ENCODE data around the gene TCEAL8. TPM values are rescaled to one million over a fixed set of nuclear protein-coding genes. Genes with fewer than 3 reads are reported as not detected.

The TCEAL8 gene
- total RNA-seq, 1 experiment from 2014 or later, result 21.5 TPM

GRCh38 chrX:103249805-103250204, 5.2 kb downstream of the TCEAL8 start:
- Histone ChIP-seq H3K4me1 (peaks cover 3% of the 10 kb centered on the region; the same call in 1 of the 2 replicates), H3K36me3 (ENCODE audit: control insufficient read depth, insufficient read depth, low read length) (no peaks in the 10 kb centered on the region), H3K4me3 (ENCODE audit: low read depth, low read length) (no peak overlapping the region), H3K27me3 (replicated peaks; ENCODE audit: control insufficient read depth, insufficient read depth, low read length) (no peaks in the 10 kb centered on the region), H3K9me3 (no peaks in the 10 kb centered on the region)
- Mint-ChIP-seq H3K36me3 (ENCODE audit: insufficient read depth, unreplicated experiment) (peaks cover 11% of the 10 kb centered on the region), H3K27ac (ENCODE audit: unreplicated experiment) (no peak overlapping the region), H3K9me3 (ENCODE audit: unreplicated experiment) (no peaks in the 10 kb centered on the region), H3K27me3 (ENCODE audit: insufficient read depth, unreplicated experiment) (no peaks in the 10 kb centered on the region), H3K4me3 (ENCODE audit: unreplicated experiment) (no peak overlapping the region), H3K4me1 (ENCODE audit: low read depth, unreplicated experiment) (peaks cover 12% of the 10 kb centered on the region)
- TF ChIP-seq CTCF (IDR thresholded peaks at IDR 0.05; ENCODE audit: insufficient read depth in 1 of 2, low read depth in 1 of 2, low read length in 1 of 2, severe bottlenecking in 1 of 2, unreplicated experiment in 1 of 2), result no peak
- intact Hi-C loops (cut with micrococcal nuclease; ENCODE audit: unreplicated experiment), result loop anchor here (5.0 kb wide), 1 partner anchor 212 kb away; no protein-coding TSS in a partner anchor
- POLR2A ChIA-PET, result no interaction called here
- no peak for DNase-seq
- BruUV-seq (replicated peaks), result no TSS peak
- CTCF ChIA-PET, result no interaction called here

- BruUV-seq (replicated peaks), result no TSS peak
- intact Hi-C loops (cut with micrococcal nuclease; ENCODE audit: unreplicated experiment), result loop anchor here (1.0 kb wide), 1 partner anchor 37 kb away; no protein-coding TSS in a partner anchor
- POLR2A ChIA-PET, result no interaction called here
- Mint-ChIP-seq H3K4me1 (ENCODE audit: low read depth, unreplicated experiment) (peaks cover 3% of the 10 kb centered on the region), H3K36me3 (ENCODE audit: insufficient read depth, unreplicated experiment) (no peaks in the 10 kb centered on the region), H3K9me3 (ENCODE audit: unreplicated experiment) (no peaks in the 10 kb centered on the region), H3K27me3 (ENCODE audit: insufficient read depth, unreplicated experiment) (no peaks in the 10 kb centered on the region), H3K27ac (ENCODE audit: unreplicated experiment) (no peak overlapping the region), H3K4me3 (ENCODE audit: unreplicated experiment) (no peak overlapping the region)
- H3K4me1 ChIP-seq, result peaks cover 3% of the 10 kb centered on the region; the same call in 1 of the 2 replicates
- DNase-seq, result peak in 1 of 2 experiments; percentile 3
- H3K27me3 ChIP-seq (replicated peaks; ENCODE audit: control insufficient read depth, insufficient read depth, low read length), result no peaks in the 10 kb centered on the region
- H3K36me3 ChIP-seq (ENCODE audit: control insufficient read depth, insufficient read depth, low read length), result no peaks in the 10 kb centered on the region
- H3K4me3 ChIP-seq (ENCODE audit: low read depth, low read length), result no peak overlapping the region
- CTCF ChIA-PET, result interaction anchor here (0.8 kb wide), 1 partner anchor 9 kb away, joined by 3 read pairs; no protein-coding TSS in a partner anchor
- no peaks in the 10 kb centered on the region for H3K9me3 ChIP-seq
- TF ChIP-seq CTCF (IDR thresholded peaks at IDR 0.05; ENCODE audit: insufficient read depth in 1 of 2, low read depth in 1 of 2, low read length in 1 of 2, severe bottlenecking in 1 of 2, unreplicated experiment in 1 of 2), result peak; percentile 18 to 20
Measured at GRCh38 chrX:103248553-103248952, 6.4 kb downstream of the TCEAL8 start.

DNA sequence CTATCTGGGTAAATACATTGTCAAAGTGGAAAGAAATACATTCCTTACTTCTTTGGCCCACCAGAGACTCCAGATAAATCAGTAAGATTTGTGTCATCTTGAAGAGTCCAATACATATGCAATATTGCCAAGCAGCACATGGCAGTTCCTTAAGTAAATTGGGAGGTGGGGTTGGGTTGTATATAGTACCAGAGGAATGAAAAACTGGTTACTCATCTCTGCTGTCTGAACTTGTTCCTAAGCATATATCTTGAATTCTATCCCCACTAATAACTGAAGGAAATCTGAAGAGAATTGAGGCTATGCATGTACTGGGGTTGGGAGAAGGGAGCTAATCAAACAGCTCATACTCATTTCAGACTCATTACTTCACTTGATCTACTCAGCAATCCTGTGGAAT, 14.8 kb downstream of the TCEAL8 start:
- BruUV-seq (replicated peaks), result no TSS peak
- ChIA-PET CTCF (no interaction called here), POLR2A (no interaction called here)
- Histone ChIP-seq H3K27me3 (replicated peaks; ENCODE audit: control insufficient read depth, insufficient read depth, low read length) (no peaks in the 10 kb centered on the region), H3K36me3 (ENCODE audit: control insufficient read depth, insufficient read depth, low read length) (no peaks in the 10 kb centered on the region), H3K4me1 (no peaks in the 10 kb centered on the region), H3K9me3 (no peaks in the 10 kb centered on the region), H3K4me3 (ENCODE audit: low read depth, low read length) (no peak overlapping the region)
- peaks cover 18% of the 10 kb centered on the region for H3K27me3 Mint-ChIP-seq (ENCODE audit: insufficient read depth, unreplicated experiment)
- no peaks in the 10 kb centered on the region for H3K36me3 Mint-ChIP-seq (ENCODE audit: insufficient read depth, unreplicated experiment)
- no peaks in the 10 kb centered on the region for H3K9me3 Mint-ChIP-seq (ENCODE audit: unreplicated experiment)
- H3K4me1 Mint-ChIP-seq (ENCODE audit: low read depth, unreplicated experiment), result no peaks in the 10 kb centered on the region
- no peak overlapping the region for H3K27ac Mint-ChIP-seq (ENCODE audit: unreplicated experiment)
- no peak for TF ChIP-seq CTCF (IDR thresholded peaks at IDR 0.05; ENCODE audit: insufficient read depth in 1 of 2, low read depth in 1 of 2, low read length in 1 of 2, severe bottlenecking in 1 of 2, unreplicated experiment in 1 of 2)
- intact Hi-C loops (cut with micrococcal nuclease; ENCODE audit: unreplicated experiment), result no loop called here
- no peak for DNase-seq
- no peak overlapping the region for H3K4me3 Mint-ChIP-seq (ENCODE audit: unreplicated experiment)

Measured in Caco-2 (cell line).